ENCODE data around the gene ZNF185. TPM values are rescaled to one million over a fixed set of nuclear protein-coding genes. Genes with fewer than 3 reads are reported as not detected.

Gene ZNF185
- polyA plus RNA-seq, 3 donors: 39.1 to 82.9 (median 40.5) TPM

DNA sequence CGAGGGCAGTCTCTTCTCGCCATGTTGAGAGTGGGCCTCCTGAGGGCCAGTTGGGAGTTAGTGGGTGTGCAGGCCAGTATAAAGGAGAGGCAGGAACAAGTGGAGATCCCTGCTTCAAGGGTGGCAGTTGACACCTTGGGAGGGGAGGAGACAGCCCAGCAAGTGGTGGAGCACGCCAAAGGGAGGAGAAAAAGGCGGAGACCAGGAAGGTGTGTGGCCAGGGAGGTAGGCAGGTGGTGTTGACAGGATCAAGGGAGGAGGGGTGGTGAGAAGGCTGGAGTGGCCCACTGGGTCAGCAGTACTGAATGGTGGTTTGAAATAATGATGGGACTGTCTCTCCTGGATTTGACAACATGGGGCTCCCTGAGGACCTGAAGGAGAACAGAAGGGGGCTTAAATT is 32.6 kb downstream of the ZNF185 start:
- TF ChIP-seq, protein P1, sequence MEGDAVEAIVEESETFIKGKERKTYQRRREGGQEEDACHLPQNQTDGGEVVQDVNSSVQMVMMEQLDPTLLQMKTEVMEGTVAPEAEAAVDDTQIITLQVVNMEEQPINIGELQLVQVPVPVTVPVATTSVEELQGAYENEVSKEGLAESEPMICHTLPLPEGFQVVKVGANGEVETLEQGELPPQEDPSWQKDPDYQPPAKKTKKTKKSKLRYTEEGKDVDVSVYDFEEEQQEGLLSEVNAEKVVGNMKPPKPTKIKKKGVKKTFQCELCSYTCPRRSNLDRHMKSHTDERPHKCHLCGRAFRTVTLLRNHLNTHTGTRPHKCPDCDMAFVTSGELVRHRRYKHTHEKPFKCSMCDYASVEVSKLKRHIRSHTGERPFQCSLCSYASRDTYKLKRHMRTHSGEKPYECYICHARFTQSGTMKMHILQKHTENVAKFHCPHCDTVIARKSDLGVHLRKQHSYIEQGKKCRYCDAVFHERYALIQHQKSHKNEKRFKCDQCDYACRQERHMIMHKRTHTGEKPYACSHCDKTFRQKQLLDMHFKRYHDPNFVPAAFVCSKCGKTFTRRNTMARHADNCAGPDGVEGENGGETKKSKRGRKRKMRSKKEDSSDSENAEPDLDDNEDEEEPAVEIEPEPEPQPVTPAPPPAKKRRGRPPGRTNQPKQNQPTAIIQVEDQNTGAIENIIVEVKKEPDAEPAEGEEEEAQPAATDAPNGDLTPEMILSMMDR (IDR thresholded peaks at IDR 0.05): no peak
- WGBS (ENCODE audit: insufficient coverage): 67% methylated on average over 3 of the region's 4 CpGs
- no peak for DNase-seq
- Histone ChIP-seq H2AFZ (ENCODE audit: insufficient read depth, low read depth, low read length, poor library complexity, severe bottlenecking) (no peak overlapping the region), H3K27me3 (ENCODE audit: control insufficient read depth in 2 of 2, insufficient read depth in 2 of 2, low read length in 2 of 2) (no peaks in the 10 kb centered on the region), H4K20me1 (ENCODE audit: insufficient read depth, low read length) (no peaks in the 10 kb centered on the region), H3K4me1 (ENCODE audit: control insufficient read depth in 1 of 2, insufficient read depth in 2 of 2, low read length in 2 of 2) (no peaks in the 10 kb centered on the region), H3K36me3 (replicated peaks in 1 of 2; ENCODE audit: control insufficient read depth in 1 of 2, insufficient read depth in 2 of 2, low read length in 2 of 2) (peaks cover 17 to 46% of the 10 kb centered on the region in 2 donors), H3K9ac (ENCODE audit: insufficient read depth, low read length, poor library complexity, severe bottlenecking) (no peak overlapping the region), H3K4me2 (replicated peaks; ENCODE audit: extremely low read depth, low read length, poor library complexity, severe bottlenecking) (no peak overlapping the region), H3K4me3 (replicated peaks in 1 of 3; ENCODE audit: low read depth in 2 of 3, low read length in 3 of 3) (no peak overlapping the region), H3K9me3 (replicated peaks in 1 of 2; ENCODE audit: control insufficient read depth in 1 of 2, insufficient read depth in 1 of 2, low read length in 2 of 2) (no peaks in the 10 kb centered on the region), H3K79me2 (ENCODE audit: insufficient read depth, low read length) (no peaks in the 10 kb centered on the region), H3K27ac (ENCODE audit: low read depth in 1 of 2, low read length in 2 of 2) (no peak overlapping the region)
- H3K27me3 Mint-ChIP-seq (ENCODE audit: low read depth in 3 of 3): peaks cover 0 to 5% (median 3%) of the 10 kb centered on the region in 3 donors
- H3K4me1 Mint-ChIP-seq: peaks cover 1% of the 10 kb centered on the region
- H3K27ac Mint-ChIP-seq: peak overlapping the region in 1 of 7 donors; percentile 50
- H3K9me3 Mint-ChIP-seq: no peaks in the 10 kb centered on the region
- no peak overlapping the region for H3K4me3 Mint-ChIP-seq
- H3K36me3 Mint-ChIP-seq: peaks cover 10 to 37% of the 10 kb centered on the region in 2 donors
- intact Hi-C loops (cut with micrococcal nuclease): no loop called here

DNA sequence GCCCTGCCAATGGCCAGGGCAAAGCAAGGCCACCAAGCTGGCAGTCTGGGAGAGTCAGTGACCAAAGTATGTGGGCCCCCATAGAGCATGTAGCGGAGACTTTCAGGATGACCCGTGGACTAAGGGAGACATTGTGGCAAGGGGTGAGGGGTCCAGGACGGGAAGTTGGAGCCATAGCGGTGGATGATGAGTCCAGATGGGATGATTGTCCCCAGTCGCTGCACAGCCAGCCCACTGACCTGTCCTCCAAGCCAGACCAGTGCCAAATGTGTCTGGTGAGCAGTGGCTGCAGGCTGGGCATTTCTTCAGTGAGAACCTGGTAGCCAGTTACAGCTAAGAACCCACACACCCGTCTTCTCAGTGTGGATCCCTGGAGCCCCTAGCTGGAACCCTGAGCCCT is 34.3 kb downstream of the ZNF185 start:
- H3K27me3 Mint-ChIP-seq (ENCODE audit: low read depth in 3 of 3): peaks cover 0 to 3% (median 0%) of the 10 kb centered on the region in 3 donors
- no peaks in the 10 kb centered on the region for H3K9me3 ChIP-seq (replicated peaks in 1 of 2; ENCODE audit: control insufficient read depth in 1 of 2, insufficient read depth in 1 of 2, low read length in 2 of 2)
- H3K79me2 ChIP-seq (ENCODE audit: insufficient read depth, low read length): no peaks in the 10 kb centered on the region
- no peaks in the 10 kb centered on the region for H3K27me3 ChIP-seq (ENCODE audit: control insufficient read depth in 2 of 2, insufficient read depth in 2 of 2, low read length in 2 of 2)
- peaks cover 16 to 46% of the 10 kb centered on the region in 2 donors for H3K36me3 Mint-ChIP-seq
- intact Hi-C loops (cut with micrococcal nuclease): no loop called here
- H2AFZ ChIP-seq (ENCODE audit: insufficient read depth, low read depth, low read length, poor library complexity, severe bottlenecking): no peak overlapping the region
- no peak overlapping the region for H3K27ac ChIP-seq (ENCODE audit: low read depth in 1 of 2, low read length in 2 of 2)
- H4K20me1 ChIP-seq (ENCODE audit: insufficient read depth, low read length): no peaks in the 10 kb centered on the region
- H3K36me3 ChIP-seq (replicated peaks in 1 of 2; ENCODE audit: control insufficient read depth in 1 of 2, insufficient read depth in 2 of 2, low read length in 2 of 2): peaks cover 26 to 61% of the 10 kb centered on the region in 2 donors
- WGBS (ENCODE audit: insufficient coverage): 100% methylated on average over 5 of the region's 6 CpGs
- H3K9me3 Mint-ChIP-seq: no peaks in the 10 kb centered on the region
- H3K4me1 ChIP-seq (ENCODE audit: control insufficient read depth in 1 of 2, insufficient read depth in 2 of 2, low read length in 2 of 2): no peaks in the 10 kb centered on the region
- no peaks in the 10 kb centered on the region for H3K4me1 Mint-ChIP-seq
- H3K4me3 ChIP-seq (replicated peaks in 1 of 3; ENCODE audit: low read depth in 2 of 3, low read length in 3 of 3): no peak overlapping the region
- no peak for DNase-seq
- no peak overlapping the region for H3K4me2 ChIP-seq (replicated peaks; ENCODE audit: extremely low read depth, low read length, poor library complexity, severe bottlenecking)
- H3K9ac ChIP-seq (ENCODE audit: insufficient read depth, low read length, poor library complexity, severe bottlenecking): no peak overlapping the region
- peak overlapping the region in 1 of 7 donors; percentile 44 for H3K27ac Mint-ChIP-seq
- no peak overlapping the region for H3K4me3 Mint-ChIP-seq
- TF ChIP-seq, protein P1 (IDR thresholded peaks at IDR 0.05): no peak

Data from CD14-positive monocyte (primary cell).